Measurements from ENCODE around the gene APBB1. TPM values are rescaled to one million over a fixed set of nuclear protein-coding genes. Genes with fewer than 3 reads are reported as not detected.

APBB1 gene
- total RNA-seq, 4 donors from 2014 or later: 19.7 to 23.4 (median 20.2) TPM

GRCh38 chr11:6440906-6441358 is 22.0 kb upstream of the APBB1 start, which contains the start of gene HPX:
Gene HPX (minus strand): TSS chr11:6440987. CDS start chr11:6440963, 24 bp downstream.
- DNase-seq (ENCODE audit: low spot score in 2 of 2): no peak
- H3K4me3 ChIP-seq (ENCODE audit: low read depth, poor library complexity, severe bottlenecking): no peak within 1 kb of the TSS
- TF ChIP-seq CTCF (IDR thresholded peaks at IDR 0.05) (no peak), POLR2A (IDR thresholded peaks at IDR 0.05) (no peak)
- intact Hi-C loops (cut with DNase I; ENCODE audit: low total_unique reads): loop anchor here (5.0 kb wide), 1 partner anchor 59 kb away; no protein-coding TSS in a partner anchor
- WGBS, 2 donors: 74 to 92% methylated on average over 3 of the region's 3 CpGs

GRCh38 chr11:6438979-6439571 is 20.2 kb upstream of the APBB1 start:
- intact Hi-C loops (cut with DNase I; ENCODE audit: low total_unique reads): no loop called here
- peak in 1 of 2 donors; percentile 29 for DNase-seq (ENCODE audit: low spot score in 2 of 2)
- no peak overlapping the region for H3K4me3 ChIP-seq (ENCODE audit: low read depth, poor library complexity, severe bottlenecking)
- TF ChIP-seq POLR2A (IDR thresholded peaks at IDR 0.05): no peak
- TF ChIP-seq CTCF (IDR thresholded peaks at IDR 0.05): no peak
- WGBS, 2 donors: 4% methylated on average over 1 of the region's 1 CpG

- intact Hi-C loops (cut with DNase I; ENCODE audit: low total_unique reads): no loop called here
- DNase-seq (ENCODE audit: low spot score in 2 of 2): no peak
- TF ChIP-seq POLR2A (IDR thresholded peaks at IDR 0.05) (no peak), CTCF (IDR thresholded peaks at IDR 0.05) (no peak)
- H3K4me3 ChIP-seq (ENCODE audit: low read depth, poor library complexity, severe bottlenecking): no peak overlapping the region
- 68 to 87% methylated on average over 3 of the region's 3 CpGs for WGBS, 2 donors
These were observed 19.1 kb upstream of the APBB1 start for GRCh38 chr11:6437993-6438392.

DNA sequence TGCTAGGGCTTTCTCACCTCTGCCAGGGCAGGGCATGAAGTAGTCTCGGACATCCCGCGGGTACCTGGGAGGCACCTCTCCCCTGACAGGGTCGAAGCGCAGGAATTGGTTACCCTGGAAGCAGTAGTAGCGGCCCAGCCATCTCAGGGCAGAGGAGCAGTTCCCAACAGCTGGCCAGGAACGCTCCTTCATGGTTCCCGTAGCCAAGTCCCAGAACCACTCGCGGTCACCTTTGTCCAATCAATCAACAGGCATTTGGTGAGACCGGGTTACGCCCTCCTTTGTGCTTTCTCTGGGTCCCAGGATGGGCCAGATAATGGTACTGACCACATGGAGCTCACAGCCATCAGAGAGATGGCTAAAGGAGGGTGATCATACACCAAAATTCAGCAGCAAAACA is 18.5 kb upstream of the APBB1 start:
- 92 to 93% methylated on average over 12 of the region's 12 CpGs for WGBS, 2 donors
- intact Hi-C loops (cut with DNase I; ENCODE audit: low total_unique reads): no loop called here
- H3K4me3 ChIP-seq (ENCODE audit: low read depth, poor library complexity, severe bottlenecking): no peak overlapping the region
- no peak for DNase-seq (ENCODE audit: low spot score in 2 of 2)
- no peak for TF ChIP-seq POLR2A (IDR thresholded peaks at IDR 0.05)
- TF ChIP-seq CTCF (IDR thresholded peaks at IDR 0.05): no peak

- intact Hi-C loops (cut with DNase I; ENCODE audit: low total_unique reads): no loop called here
- TF ChIP-seq POLR2A (IDR thresholded peaks at IDR 0.05) (no peak), CTCF (IDR thresholded peaks at IDR 0.05) (no peak)
- 82 to 83% methylated on average over 5 of the region's 5 CpGs for WGBS, 2 donors
- DNase-seq (ENCODE audit: low spot score in 2 of 2): no peak
- H3K4me3 ChIP-seq (ENCODE audit: low read depth, poor library complexity, severe bottlenecking): no peak overlapping the region
These were observed 15.2 kb upstream of the APBB1 start for GRCh38 chr11:6433998-6434660.

All from lower leg skin (tissue), 4 donors.